Fibroblast of lung (primary cell): Measurements from ENCODE around the gene TWIST2. TPM values are rescaled to one million over a fixed set of nuclear protein-coding genes. Genes with fewer than 3 reads are reported as not detected.

ENCODE experiments used
- DNase-seq, 2 donors: peaks; one replicate each; pipeline versions ENCODE4 v3.0.0 to v3.0.0-alpha.2; 2010; ENCODE audit warnings: low read depth in 2 of 2
- H2AFZ ChIP-seq: 2 replicates; pipeline ENCODE4 v1.5.1; 2012; ENCODE audit warnings: low read length, control low read depth, inconsistent platforms
- H3K27ac ChIP-seq: 2 replicates; pipeline ENCODE4 v1.5.1; 2011; ENCODE audit warnings: low read length, control low read depth; ENCODE audit not compliant: insufficient read depth
- H3K27me3 ChIP-seq: 2 replicates; pipeline ENCODE4 v1.5.1; 2011; ENCODE audit warnings: mild to moderate bottlenecking, low read length; ENCODE audit not compliant: control insufficient read depth, insufficient read depth
- H3K36me3 ChIP-seq: 2 replicates; pipeline ENCODE4 v1.5.1; 2011; ENCODE audit warnings: low read length; ENCODE audit not compliant: control insufficient read depth, insufficient read depth
- H3K4me1 ChIP-seq: 2 replicates; pipeline ENCODE4 v1.5.1; 2011; ENCODE audit warnings: low read length; ENCODE audit not compliant: control insufficient read depth, insufficient read depth; ENCODE audit errors: extremely low read depth
- H3K4me2 ChIP-seq: 2 replicates; pipeline ENCODE4 v1.5.1; 2011; ENCODE audit warnings: low read length, control low read depth; ENCODE audit not compliant: insufficient read depth; ENCODE audit errors: extremely low read depth
- H3K4me3 ChIP-seq, 4 experiments: fragments of 200-600 bp in 1 of 4; sonication (generic) in 1 of 4; replicated peaks in 1 of 4; 2 replicates each; pipeline ENCODE4 v1.5.1; 2011 to 2016; ENCODE audit warnings: low read length in 4 of 4, low read depth in 3 of 4, mild to moderate bottlenecking in 3 of 4, control low read depth in 2 of 4, inconsistent platforms in 1 of 4, mixed read lengths in 1 of 4; ENCODE audit not compliant: insufficient read depth in 1 of 4; ENCODE audit errors: control extremely low read depth in 1 of 4
- H3K79me2 ChIP-seq: 2 replicates; pipeline ENCODE4 v1.5.1; 2012; ENCODE audit warnings: mild to moderate bottlenecking, low read length, inconsistent platforms; ENCODE audit not compliant: control insufficient read depth, insufficient read depth
- H3K9ac ChIP-seq: 2 replicates; pipeline ENCODE4 v1.5.1; 2011; ENCODE audit warnings: mild to moderate bottlenecking, low read length, control low read depth; ENCODE audit not compliant: insufficient read depth
- H3K9me3 ChIP-seq: 2 replicates; pipeline ENCODE4 v1.5.1; 2012; ENCODE audit warnings: low read depth, low read length; ENCODE audit not compliant: control insufficient read depth, insufficient read depth
- H4K20me1 ChIP-seq: 2 replicates; pipeline ENCODE4 v1.5.1; 2011; ENCODE audit warnings: low read length; ENCODE audit not compliant: control insufficient read depth, insufficient read depth; ENCODE audit errors: extremely low read depth
- EZH2 ChIP-seq: IDR thresholded peaks from 2 replicates; pipeline ENCODE4 v1.5.1; 2012; ENCODE audit warnings: low read length, control low read depth, mild to moderate bottlenecking; ENCODE audit errors: missing control alignments
- polyA plus RNA-seq, 2 donors: library from polyadenylated mRNA; depleted of rRNA in 1 of 2; stranded (reverse) in 1 of 2; unstranded in 1 of 2; fragments of >200 nt; gene quantifications; 2 replicates each; pipeline ENCODE4 v1.2.1, GENCODE V29; 2011 to 2012; ENCODE audit warnings: missing spikeins in 1 of 2
- total RNA-seq: library from RNA; depleted of rRNA; stranded (reverse); fragments of >200 nt; gene quantifications from 2 replicates; pipeline ENCODE4 v1.2.1, GENCODE V29; 2014
- TF ChIP-seq, protein P1 (sequence below), 2 donors: IDR thresholded peaks in 1 of 2; conservative IDR thresholded peaks in 1 of 2; 1 replicate in 1 of 2; 2 replicates in 1 of 2; pipeline ENCODE4 v1.5.1; 2011 to 2012; ENCODE audit warnings: low read length in 2 of 2, control low read depth in 1 of 2, inconsistent platforms in 1 of 2, low read depth in 1 of 2, mild to moderate bottlenecking in 1 of 2

TWIST2 gene
- total and polyA plus RNA-seq, 2 donors (not counting 1 experiment from before 2014, with no cell fraction given), result 85.2 to 118 TPM

DNA sequence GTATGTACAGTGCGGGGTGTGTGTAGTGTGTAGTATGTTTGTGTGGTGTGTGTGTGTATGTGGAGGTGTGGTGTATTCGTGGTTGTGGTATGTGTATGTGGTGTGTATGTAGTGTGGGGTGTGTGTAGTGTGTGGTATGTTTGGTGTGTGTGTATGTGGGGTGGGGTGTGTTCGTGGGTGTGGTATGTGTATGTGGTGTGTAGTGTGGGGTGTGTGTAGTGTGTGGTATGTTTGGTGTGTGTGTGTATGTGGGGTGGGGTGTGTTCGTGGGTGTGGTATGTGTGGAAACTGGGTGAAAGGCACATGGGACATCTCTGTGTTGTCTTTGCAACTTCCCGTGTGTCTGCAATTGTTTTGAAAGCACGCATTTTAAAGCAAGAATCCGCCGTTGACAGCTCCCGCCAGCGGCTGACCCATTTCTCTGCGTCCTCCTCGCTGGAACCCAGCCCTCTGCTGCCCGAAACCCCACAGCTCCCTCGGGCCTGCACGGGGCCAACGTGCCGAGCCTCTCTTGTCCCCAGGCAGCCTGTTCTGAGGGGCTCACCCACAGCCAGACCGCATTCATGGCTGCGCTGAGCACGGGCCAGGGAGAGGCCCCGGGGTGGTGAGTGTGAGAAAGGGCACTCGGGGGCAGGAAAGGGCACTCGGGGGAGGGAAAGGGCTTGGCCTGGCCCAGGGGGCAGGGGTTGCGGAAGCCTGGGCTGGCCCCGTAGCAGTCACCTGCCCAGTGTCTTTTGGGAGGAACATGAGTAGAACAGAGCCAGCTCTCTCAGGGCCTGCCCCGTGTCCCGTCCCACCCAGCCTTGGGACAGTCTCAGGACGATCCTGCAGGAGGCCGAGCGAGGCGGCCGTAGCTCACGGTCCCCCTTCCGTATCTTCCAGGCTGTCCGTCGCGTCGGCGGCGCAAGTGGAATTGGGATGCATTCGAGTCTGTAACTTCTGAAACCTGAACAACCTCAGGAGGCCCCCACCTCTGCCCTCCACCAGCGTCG, 61.4 kb downstream of the TWIST2 start:
- peaks cover 20% of the 10 kb centered on the region for H3K36me3 ChIP-seq
- no peak overlapping the region for H2AFZ ChIP-seq
- H3K27ac ChIP-seq, result no peak overlapping the region
- H3K9ac ChIP-seq, result no peak overlapping the region
- no peaks in the 10 kb centered on the region for H3K9me3 ChIP-seq
- peaks cover 31% of the 10 kb centered on the region for H3K79me2 ChIP-seq
- H4K20me1 ChIP-seq, result no peaks in the 10 kb centered on the region
- H3K27me3 ChIP-seq, result no peaks in the 10 kb centered on the region
- TF ChIP-seq, protein P1, sequence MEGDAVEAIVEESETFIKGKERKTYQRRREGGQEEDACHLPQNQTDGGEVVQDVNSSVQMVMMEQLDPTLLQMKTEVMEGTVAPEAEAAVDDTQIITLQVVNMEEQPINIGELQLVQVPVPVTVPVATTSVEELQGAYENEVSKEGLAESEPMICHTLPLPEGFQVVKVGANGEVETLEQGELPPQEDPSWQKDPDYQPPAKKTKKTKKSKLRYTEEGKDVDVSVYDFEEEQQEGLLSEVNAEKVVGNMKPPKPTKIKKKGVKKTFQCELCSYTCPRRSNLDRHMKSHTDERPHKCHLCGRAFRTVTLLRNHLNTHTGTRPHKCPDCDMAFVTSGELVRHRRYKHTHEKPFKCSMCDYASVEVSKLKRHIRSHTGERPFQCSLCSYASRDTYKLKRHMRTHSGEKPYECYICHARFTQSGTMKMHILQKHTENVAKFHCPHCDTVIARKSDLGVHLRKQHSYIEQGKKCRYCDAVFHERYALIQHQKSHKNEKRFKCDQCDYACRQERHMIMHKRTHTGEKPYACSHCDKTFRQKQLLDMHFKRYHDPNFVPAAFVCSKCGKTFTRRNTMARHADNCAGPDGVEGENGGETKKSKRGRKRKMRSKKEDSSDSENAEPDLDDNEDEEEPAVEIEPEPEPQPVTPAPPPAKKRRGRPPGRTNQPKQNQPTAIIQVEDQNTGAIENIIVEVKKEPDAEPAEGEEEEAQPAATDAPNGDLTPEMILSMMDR (conservative IDR thresholded peaks at IDR 0.05 in 1 of 2, IDR thresholded peaks at IDR 0.05 in 1 of 2; ENCODE audit: low read depth in 1 of 2, low read length in 2 of 2), result no peak
- no peak for TF ChIP-seq EZH2
- H3K4me2 ChIP-seq, result no peak overlapping the region
- peak; percentile 46 to 75 for DNase-seq
- H3K4me3 ChIP-seq, result no peak overlapping the region
- peaks cover 8% of the 10 kb centered on the region for H3K4me1 ChIP-seq

DNA sequence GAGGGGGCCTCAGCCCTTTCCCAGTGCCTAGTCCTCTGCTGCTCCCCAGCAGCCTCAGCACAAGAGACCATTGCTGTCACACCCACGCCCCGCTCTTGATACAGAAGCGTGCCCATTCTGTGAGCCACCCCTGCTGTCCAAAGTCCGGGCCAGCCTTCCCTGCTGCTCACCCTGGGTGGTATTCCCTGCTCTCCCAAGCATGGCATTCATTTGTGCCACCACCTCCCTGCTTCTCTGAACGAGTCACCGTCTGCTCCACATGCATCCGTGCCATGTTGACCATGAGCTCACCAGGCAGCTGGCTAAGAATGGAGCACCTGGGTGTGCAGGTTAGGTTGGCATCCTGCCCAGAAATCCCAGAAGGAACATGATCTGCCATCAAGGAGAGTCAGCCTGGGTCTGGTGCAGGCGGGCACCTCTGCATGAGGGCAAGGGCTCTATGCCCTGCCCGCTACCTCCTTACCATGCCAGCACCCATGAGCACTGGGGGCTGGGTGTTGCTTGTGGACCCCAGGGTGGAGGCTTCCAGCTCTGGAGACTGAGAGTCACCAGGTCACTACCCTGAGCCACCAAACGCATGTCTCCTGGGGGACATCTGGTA, 63.0 kb downstream of the TWIST2 start:
- H3K79me2 ChIP-seq, result peaks cover 27% of the 10 kb centered on the region
- peaks cover 10% of the 10 kb centered on the region for H3K4me1 ChIP-seq
- TF ChIP-seq, protein P1 (conservative IDR thresholded peaks at IDR 0.05 in 1 of 2, IDR thresholded peaks at IDR 0.05 in 1 of 2; ENCODE audit: low read depth in 1 of 2, low read length in 2 of 2), result no peak
- TF ChIP-seq EZH2, result no peak
- no peak overlapping the region for H3K4me2 ChIP-seq
- H3K36me3 ChIP-seq, result peaks cover 20% of the 10 kb centered on the region
- H3K9ac ChIP-seq, result no peak overlapping the region
- H4K20me1 ChIP-seq, result no peaks in the 10 kb centered on the region
- H3K9me3 ChIP-seq, result no peaks in the 10 kb centered on the region
- no peak overlapping the region for H2AFZ ChIP-seq
- H3K27ac ChIP-seq, result no peak overlapping the region
- DNase-seq, result no peak
- H3K4me3 ChIP-seq, result no peak overlapping the region
- H3K27me3 ChIP-seq, result no peaks in the 10 kb centered on the region
